GM18519 (cell line): ENCODE data around the gene ARHGEF3.
"Not testable (repeated sequence)": the region's sequence is repeated elsewhere in the genome, so short reads cannot be mapped to it uniquely, and the experiment has no call there.

Source experiments
- ATAC-seq: cut with Tn5 transposase; IDR thresholded peaks from one replicate; pipeline ENCODE4 v1.9.1; 2021; ENCODE audit warnings: mild to moderate bottlenecking, moderate library complexity; ENCODE audit not compliant: unreplicated experiment, low FRiP score

The ARHGEF3 gene

DNA sequence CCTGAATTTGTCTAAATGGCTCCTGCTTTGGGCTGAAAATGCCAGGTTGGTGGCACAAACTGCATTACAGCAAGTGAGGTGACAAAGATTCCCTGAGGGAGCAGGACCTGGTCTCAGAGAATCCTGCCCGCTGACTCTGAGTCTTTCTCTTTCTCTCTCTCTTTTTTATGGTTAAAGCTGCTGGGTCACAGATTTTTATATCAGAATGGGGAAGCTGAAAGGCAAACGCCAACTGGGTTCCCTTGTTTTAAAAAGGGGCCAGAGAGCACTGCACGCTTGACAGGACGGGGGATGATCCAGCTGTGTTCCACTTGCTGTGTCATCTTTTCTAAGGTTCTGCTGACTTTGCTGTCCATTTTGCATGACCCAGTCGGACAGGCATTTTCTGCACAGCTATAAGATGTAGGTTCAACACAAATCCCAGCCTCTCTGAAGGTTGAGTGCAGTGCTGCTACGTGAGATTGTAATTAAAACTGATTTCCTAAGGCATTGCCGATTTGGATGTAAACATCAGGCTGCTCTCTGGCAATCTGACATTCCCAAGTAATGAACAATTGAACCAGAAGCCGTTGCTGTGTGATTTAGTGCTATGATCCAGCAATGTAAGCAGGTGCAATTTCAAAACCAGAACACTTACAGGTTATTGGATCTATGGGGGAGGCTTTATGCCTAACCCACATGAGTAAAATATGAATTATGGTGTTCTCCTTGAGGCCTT lies 25.8 kb downstream of the ARHGEF3 start:
- no peak for ATAC-seq

DNA sequence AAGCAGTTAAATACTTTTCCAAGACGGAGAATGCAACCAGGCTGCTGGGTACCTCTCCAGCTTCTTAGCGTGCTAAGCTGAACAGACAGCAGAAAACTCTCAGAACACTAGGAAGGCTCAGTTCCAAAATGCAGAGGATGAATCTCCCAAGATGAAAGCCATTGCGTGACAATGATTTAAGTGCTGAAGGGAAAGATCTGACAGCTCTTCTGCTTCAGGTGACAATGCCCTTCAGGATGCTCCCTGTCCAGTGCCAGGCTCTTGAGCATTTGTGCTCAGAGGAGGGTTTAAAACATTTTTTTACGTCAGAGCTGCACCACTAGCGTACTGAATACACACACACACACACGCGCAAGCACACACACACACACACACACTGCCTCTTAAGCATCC lies 26.3 kb downstream of the ARHGEF3 start:
- no peak for ATAC-seq

DNA sequence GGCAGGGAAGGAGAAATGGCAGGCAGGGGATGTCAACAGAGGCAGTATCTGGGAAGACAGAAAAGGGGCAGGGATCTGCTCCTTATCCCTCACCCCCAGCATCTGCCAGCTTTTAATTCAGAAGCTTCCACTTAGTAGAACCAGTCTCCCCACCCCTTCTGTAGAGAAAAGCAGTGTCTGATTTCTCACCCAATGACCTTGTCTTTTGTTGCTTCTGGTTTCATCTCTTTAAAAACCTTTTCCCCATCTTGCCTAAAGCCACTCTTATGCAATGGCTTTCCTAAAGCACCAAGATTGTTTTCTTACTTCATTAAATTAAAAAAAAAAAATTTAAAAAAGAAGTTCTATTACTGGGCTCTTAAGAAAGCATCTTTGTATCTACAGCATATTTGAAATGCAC lies 27.8 kb downstream of the ARHGEF3 start:
- ATAC-seq: no peak

DNA sequence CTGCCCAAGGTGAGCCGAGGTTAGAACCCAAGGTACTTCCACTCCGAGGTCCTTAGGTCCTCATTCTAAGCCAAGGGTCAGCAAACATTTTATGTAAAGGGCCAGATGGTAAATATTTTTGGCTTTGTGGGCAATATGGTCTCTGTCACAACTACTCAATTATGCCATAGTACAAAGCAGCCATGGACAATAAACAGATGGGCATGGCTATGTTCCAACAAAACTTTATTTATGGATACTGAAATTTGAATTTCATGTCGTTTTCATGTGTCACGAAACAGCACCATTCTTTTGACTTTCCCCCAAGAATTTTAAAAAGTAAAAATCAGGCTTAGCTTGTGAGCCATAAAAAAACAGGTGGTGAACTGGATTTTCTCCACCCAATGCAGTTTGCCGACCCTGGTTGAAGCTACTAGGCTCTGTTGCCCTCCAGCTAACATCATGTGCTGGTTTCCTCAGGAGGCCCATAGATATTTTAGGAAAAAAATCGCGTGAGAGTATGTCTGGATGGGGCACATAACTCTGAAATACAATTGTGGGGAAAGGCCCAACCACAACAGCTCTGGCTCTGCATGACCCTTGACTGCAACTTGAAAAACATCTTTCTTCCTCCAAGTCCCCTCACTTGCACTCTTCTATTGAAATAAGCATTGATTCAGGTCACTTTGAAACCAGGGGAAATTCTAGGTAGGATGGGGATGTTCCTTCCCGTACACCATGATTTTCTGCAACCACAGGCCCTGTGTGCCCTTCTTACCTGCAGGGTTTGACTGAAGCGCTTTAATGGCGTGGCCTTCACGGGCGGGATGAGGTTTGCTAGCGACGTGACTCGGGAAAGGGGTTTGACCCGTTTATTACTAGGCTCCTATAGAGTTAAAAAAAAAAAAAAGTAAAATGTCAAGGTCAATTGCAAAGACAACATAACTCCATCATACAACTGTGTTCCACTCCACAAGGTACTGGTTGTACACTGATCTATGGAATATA lies 28.5 kb downstream of the ARHGEF3 start:
- ATAC-seq: no peak

DNA sequence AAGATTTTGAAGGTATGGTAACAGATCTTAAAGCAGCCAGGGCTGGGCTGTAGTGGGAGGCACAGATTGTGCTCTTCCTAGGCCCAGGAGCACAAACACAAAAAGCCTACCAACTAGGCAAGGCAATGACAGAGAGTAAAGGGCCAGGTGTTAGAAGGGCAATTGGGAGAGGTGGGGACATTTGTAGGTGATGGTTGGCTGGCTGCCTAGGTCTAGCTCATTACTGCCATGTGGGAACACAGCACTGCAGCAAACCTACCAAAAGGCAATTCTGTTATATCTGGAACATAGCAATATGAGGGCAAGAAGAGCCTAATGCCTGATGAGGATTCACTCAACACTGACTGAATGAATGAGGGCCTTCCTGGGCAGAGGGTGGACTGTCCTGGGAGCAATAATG lies 30.4 kb downstream of the ARHGEF3 start:
- ATAC-seq: no peak

DNA sequence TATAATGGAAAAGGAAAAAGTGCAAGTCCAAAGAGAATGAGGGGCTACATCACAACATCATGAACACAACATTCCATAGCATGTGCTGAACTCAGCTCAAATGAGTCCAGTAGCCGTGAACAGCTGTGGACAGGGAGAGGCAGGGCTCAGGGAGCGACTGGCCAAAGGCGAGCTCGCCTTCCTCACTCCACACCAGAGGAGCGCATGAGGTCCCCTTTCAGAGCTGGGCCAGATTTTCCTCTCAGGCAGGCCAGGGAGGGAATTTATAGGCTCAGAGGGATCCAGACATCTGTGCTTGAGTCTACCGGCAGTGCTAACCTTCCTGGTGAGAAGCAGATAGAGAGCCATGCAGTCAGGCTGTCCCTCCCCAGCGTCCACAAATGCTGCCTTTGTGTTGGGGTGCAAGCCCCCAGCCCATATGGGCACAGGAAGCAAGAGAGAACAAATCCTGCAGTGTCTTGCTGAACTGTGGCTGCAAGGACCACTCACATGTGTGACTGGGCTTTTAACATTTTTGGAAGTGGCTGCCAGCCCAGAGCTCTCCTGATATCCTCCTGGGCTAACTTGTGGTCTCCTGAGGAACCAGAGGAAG lies 32.5 kb downstream of the ARHGEF3 start:
- no peak for ATAC-seq

DNA sequence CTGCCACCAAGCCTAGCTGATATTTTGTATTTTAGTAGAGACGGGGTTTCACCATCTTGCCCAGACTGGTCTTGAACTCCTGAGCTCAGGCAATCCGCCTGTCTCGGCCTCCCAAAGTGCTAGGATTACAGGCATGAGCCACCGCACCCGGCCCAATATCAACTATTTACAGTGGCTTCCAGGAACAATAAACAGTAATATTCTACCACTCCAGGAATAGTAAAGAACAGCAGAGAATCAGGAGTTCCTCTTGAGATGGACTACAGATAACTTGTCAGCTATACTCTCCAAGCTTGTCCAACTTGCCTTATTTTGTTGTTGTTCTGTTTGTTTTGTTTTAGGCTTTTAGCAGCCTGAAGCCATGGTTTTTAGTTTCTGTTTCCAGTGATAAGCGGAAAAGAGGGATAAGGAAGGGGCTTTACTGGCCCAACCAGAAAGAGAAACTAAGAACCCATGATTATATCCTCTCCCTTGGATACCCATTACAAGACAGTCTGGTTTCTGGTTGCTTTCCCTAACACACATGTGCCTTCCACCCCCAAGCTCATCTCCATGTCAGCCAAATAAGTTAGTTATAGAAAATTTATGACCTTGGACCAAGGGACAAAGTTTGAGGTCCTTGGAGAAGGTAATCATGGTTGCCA lies 36.7 kb downstream of the ARHGEF3 start:
- no peak for ATAC-seq

DNA sequence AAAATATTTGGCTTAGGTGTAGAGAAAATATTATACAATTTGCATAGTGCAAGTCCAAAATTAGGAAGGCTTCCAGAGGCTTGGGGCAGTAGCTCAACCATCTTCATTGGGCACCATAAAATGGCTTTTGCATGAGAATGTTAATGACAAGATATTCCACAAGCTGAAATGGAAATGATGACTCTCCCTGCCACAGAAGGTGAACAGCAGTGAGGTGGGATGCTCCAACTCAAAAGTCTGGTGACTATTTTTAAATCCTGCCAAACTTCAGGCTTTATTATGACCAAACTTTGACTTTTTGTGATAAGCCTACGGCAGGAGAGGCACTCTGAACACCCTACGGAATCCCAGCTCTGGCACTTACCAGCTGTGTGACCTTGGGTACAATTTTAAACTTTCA lies 37.6 kb downstream of the ARHGEF3 start:
- ATAC-seq: no peak

DNA sequence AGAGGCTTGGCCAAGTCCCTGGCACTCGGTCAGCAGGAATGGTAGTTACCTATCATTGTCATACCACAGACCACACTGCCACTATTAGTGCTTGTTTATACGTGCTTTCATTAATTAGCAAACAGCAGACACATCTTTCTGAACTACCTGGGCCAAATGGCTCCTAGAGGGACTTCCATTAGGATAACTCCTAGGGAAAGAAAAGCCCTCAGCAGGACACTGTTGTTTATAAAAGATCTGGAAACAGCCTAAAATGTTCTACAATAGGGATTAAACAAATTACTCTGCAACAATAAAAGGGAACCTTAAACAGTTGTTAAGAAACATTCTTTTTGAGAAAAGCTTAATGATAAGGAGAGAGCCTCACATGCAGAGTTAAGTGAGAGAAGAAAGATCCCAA lies 38.5 kb downstream of the ARHGEF3 start:
- no peak for ATAC-seq

DNA sequence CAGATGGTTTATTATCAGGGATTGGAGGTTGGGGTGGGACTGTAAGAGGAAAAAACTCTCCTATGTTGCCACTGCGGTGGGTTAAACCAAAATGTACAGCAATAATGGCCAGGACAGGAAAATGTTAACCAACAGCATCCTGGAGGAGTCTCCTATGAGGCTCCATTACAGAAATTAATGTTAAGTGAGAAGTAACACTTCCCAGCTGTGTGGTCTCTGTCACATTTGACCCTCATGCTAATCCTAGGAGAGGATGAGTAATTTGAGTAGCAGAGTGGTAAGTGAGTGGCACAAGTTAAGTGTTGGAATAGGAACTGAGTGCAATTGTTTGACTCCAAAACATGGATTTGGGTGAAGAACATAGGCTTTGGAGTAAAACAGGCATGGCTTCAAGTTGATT lies 39.0 kb downstream of the ARHGEF3 start:
- no peak for ATAC-seq

DNA sequence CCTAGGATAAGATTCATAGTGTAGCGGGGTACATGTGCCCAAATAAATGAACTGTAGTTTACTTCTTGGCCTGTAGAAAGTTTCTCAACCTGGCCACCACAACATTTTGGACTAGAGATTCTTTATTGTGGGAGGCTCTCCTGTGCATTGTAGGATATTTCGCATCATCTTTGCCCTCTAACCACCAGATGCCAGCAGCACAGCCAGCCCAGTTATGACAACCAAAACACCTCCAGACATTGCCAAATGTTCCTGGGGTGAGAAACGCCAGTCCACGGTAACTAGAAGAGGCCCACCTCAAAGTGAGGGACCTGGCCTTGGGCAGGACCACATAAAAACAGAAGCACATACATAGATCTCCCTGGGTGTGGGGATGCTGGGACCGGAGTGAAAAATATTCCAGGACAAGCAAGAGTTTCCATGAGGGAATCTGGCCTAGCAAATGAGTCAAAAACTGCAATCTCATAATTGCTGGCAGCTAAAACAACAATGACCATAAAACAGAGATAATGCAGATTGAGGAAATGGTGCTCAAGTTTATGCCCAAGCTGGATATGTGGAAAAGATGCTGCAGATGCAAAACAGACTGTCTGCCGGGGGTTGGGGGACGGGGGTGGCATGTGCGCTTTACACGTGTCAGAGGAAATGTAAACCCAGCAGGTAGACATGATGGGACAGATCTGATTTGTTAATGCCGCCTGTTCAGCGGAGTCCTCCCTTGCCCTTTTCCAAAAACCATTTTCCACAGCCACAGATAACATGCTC lies 39.7 kb downstream of the ARHGEF3 start:
- ATAC-seq: no peak

DNA sequence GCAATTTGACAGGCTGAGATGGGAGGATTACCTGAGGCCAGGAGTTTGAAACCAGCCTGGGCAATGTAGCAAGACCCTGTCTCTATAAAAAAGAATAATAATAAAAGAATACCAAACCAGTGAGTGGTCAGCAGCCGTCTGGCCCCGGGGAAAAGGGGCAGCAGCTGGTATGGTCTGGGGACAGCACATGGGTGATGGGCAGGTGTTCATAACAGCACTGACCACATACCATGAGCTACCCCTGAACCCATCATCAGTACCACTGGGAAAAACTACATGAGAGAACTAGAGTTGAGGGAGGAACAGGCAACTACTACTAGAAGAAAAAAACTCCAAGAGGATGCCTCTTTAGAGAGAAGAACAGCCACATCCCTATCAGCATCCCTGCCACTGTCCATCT lies 40.7 kb downstream of the ARHGEF3 start:
- ATAC-seq: no peak

DNA sequence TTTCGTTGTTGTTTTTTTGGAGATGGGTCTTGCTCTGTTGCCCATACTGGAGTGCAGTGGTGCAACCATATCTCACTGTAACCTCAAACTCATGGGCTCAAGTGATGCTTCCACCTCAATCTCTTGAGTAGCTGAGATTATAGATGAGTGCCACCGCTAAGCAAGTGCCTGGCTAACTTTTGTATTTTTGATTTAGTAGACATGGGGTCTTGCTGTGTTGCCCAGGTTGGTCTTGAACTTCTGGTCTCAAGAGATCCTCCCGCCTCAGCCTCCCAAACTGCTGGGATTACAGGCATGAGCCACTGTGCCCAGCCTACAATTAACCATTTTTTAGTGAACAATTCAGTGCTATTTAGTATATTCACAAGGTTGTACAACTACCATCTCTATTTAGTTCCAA lies 42.2 kb downstream of the ARHGEF3 start:
- ATAC-seq: no peak

DNA sequence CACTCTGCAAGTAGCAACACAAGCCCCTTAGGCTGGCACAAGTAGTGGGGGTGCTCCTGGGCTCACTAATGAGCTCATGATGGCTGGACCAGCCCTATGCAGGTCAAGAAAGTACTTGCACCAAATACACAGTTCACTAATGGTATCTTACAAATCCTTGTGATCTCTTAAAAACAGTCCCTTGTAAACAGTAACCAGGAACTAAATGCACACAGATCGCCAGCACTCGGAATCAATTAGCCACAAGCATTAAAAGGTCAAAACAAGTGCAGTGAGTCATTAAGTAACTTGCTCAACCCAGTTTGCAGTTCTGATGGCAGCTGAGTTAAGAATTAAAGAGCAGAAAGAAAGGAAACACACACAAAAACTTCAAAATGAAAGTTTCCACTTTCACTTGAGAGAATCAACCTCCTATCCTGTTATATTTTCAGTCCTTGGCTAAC lies 43.2 kb downstream of the ARHGEF3 start:
- peak; percentile 82 for ATAC-seq

DNA sequence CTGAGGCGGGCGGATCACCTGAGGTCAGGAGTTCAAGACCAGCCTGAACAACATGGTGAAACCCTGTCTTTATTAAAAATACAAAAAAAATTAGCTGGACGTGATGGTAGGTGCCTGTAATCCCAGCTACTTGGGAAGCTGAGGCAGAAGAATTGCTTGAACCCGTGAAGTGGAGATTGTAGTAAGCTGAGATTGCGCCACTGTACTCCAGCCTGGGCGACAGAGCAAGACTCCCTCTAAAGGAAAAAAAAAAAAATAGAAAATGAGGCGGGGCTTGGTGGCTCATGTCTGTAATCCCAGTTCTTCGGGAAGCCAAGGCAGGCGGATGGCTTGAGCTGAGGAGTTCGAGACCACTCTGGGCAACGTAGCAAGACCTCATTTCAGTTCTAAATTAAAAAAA lies 43.7 kb downstream of the ARHGEF3 start:
- not testable (repeated sequence) for ATAC-seq

DNA sequence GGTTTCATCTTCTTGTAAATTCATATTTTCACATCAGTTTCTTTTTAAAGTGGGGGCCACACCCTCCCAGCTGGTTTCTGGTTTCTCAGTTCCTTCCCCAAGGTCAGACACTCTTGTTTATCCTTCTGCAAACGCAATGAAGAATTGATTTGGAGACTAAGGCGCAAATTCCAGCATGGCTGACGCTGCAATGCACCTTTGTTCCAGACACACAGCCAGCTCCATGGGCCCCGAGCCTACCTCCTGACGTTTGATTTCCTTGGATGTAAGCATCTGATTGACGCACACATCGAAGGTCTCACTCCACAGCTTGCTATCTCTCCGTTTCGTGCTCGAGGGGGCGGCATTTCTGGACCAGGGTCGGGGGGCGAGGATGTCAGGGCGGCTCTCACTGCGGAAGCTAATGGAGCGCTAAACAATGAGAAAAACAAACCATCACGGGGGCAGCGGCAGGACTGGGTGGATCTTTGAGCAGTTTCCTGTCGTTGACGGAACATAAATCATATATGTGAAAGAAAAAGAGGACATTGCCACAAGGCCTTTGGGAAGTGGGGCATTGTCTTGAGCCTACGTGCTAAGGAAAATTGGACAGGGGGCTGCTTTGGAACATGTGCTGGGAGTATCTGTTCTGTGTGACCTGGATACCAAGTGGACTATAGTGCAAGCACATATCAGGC lies 46.9 kb downstream of the ARHGEF3 start:
- no peak for ATAC-seq

DNA sequence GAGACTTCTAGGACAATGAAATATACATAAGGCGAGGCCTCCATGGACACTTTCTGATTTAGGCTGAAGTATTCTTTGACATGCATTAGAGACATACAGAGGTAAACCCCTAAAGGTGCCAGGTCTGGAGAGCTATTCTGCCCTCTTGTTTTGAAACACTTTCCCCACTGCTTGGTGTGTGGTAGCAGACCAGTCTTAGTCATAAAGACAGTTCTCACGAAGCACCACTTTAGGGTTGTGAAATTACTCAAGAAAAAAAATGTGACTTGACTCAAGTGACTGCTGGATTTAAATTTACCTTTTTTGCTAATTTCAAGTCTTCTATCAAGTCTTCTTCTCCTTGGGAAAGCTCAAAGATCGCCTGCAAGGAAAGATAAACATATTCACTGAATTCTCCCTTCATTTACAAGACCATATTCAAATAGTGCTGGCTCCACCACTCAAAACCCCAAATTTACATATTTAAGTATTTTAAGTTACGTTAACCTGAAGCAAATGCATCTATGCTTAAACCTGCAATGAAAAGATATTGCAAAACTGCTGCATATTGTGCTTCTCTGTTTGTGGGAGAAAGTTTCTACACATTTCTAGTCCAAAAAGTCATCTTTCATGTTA lies 48.4 kb downstream of the ARHGEF3 start:
- ATAC-seq: peak; percentile 89

DNA sequence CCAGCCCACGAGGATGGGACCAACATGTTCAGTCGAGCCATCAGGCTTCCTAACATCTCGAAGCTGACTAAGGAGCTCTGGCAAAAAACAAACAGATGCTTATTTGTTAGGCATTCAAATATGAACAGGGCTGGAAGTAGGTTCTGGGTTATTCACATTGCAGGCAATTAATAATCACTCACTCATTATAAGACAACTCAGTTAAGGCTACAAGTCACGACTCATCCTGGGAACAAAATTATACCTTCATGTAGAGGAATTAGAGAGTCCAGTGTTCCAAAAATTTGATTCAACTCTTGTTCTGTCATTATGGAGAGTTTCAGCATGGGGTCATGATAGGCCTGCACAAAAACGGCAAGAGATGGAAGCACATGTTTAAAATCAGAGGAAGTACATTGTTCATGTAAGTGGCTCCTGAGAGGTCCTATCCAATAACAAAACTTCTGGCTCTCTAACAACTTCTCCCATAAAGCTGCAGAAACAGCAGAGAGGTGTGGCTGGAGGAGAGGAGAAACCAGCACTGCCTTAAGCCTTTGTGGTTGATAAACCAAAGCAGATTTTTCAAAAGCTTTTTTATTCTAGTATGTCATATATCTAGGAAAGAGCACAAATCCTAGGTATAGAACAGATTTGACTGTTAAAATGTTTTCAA lies 50.6 kb downstream of the ARHGEF3 start:
- ATAC-seq: no peak
